ENCODE results near the gene DTNB.

DTNB gene

DNA sequence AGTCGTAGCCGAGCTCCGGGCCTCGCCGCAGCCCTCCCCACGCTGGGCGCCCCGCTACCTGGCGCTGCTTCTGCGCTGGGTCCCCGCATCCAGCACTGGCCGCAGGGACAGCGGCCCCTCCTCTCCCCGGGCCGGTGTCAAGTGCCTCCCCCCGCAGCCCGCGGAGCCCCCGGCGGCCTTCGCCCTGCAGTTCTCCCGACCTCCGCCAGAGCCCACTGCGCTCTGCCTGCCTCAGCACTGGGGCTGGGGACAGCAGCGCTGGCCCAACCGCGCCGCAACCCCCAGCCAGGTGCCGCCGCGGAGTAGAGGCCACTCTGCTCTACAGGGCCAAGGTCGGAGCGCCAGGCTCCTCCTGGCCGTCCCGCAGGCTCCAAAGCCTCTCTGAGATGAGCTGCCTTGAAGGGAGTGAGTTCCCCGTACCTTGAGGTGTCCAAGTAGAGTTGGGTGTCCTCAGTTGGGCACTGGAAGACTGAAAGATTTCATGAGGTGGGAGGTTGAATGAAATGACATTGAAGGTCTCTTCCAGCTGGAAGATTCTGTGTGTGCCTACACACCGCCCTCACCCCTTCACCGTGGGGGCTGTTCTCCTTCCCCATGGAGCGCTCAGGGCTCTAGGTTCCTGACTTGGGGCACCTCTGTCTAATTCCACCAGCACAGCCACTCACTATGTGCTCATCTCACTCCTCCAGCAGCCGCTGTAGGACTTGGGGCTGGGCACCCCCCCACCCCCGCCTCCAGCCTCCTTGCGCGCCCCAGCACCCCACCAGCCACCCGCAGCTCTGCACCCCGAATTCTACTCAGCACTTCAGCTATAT is 330.8 kb downstream of the DTNB start:
- POLR2A ChIA-PET = interaction anchor here (0.6 kb wide), 1 partner anchor 895 kb away, joined by 4 read pairs; no protein-coding TSS in a partner anchor
- peak overlapping the region; percentile 64 for H3K4me3 ChIP-seq (ENCODE audit: low read depth, low read length)
- CTCF ChIA-PET = interaction anchor here (0.6 to 2.0 kb wide), 11 partner anchors 8 to 256 kb away, joined by 3 to 16 read pairs (median 5); no protein-coding TSS in a partner anchor
- no peak for DNase-seq (ENCODE audit: low read depth, low spot score)
- TF ChIP-seq, protein P1, sequence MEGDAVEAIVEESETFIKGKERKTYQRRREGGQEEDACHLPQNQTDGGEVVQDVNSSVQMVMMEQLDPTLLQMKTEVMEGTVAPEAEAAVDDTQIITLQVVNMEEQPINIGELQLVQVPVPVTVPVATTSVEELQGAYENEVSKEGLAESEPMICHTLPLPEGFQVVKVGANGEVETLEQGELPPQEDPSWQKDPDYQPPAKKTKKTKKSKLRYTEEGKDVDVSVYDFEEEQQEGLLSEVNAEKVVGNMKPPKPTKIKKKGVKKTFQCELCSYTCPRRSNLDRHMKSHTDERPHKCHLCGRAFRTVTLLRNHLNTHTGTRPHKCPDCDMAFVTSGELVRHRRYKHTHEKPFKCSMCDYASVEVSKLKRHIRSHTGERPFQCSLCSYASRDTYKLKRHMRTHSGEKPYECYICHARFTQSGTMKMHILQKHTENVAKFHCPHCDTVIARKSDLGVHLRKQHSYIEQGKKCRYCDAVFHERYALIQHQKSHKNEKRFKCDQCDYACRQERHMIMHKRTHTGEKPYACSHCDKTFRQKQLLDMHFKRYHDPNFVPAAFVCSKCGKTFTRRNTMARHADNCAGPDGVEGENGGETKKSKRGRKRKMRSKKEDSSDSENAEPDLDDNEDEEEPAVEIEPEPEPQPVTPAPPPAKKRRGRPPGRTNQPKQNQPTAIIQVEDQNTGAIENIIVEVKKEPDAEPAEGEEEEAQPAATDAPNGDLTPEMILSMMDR (IDR thresholded peaks at IDR 0.05; ENCODE audit: insufficient read depth, low read length, missing control alignments) = peak; percentile 98

DNA sequence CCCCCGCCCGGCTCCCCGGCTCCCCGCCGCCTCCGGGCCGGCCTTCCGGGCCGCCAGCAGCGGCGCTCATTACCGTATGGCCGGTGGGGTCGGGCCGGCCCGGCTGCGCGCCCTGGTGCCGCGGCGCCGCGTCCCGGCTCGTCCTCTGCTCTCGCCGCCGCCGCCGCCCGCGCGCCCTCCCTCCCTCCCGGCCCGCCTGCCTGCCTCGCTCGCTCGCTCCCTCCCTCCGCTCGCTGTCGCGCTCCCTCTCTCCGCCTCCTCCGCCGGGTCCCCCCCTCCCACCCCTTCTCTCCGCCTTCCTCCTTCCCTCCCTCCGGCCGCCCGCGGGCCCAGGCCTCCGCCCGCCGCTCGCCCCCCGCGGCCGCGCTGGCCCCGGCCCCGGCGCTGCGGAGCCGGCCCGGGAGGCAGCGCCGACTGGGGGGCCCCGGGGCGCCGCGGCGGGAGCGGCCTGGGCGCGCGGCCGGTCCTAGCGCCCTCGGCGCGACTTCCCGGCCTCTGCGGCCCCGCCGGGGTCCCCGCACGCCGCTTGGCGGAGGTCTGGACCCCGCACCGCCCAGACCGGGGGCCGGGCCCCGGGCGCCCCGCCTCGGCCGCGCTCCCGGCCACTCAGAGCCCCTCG is 331.5 kb downstream of the DTNB start, which contains the start of gene DNMT3A:
Gene DNMT3A, minus strand, starts transcription at position 173 of the 619 bp plus-strand sequence. CDS start 27,941 bp downstream, outside the sequence.
- peak within 1 kb of the TSS; percentile 64 for H3K4me3 ChIP-seq (ENCODE audit: low read depth, low read length)
- POLR2A ChIA-PET = interaction anchor here (0.6 kb wide), 1 partner anchor 894 kb away, joined by 4 read pairs; no protein-coding TSS in a partner anchor
- CTCF ChIA-PET = interaction anchor here (0.6 to 2.0 kb wide), 9 partner anchors 8 to 256 kb away, joined by 3 to 16 read pairs (median 5); no protein-coding TSS in a partner anchor
- no peak for DNase-seq (ENCODE audit: low read depth, low spot score)
- TF ChIP-seq, protein P1 (IDR thresholded peaks at IDR 0.05; ENCODE audit: insufficient read depth, low read length, missing control alignments) = no peak

DNA sequence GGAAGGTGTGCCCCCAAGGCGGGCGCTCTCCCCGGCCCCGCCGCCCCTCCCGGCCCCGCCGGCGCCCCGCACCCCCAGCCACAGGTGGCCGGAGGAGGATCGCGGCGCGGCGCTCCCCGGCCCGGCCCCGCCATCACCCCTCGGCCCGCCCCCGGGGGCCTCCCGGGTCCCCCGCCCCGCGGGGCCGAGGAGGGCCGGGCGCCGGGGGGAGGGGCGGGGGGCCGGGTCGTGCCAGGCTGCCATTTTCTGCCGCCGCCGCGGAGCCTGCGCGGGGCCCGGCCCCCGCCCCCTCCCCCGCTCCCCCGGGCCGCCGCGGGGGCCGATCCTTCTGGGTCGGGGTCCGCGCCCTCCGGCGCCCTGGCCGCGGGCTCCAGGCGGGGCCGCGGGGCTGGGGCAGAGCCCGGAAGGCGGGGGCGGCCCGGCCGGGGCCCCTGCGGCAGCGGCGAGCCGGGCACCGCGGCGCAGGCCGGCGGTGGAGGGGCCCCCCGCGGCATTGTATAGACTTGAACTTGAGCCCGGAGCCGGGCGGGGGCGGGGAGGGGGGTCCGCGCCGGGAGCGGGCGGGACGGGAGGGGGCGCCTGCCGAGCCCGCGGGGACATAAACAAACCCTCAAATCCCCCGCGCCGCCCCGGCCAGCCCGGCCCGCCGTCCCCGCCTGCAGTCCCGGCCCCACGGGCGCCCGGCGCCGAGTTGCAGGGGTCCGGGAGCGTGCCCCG is 332.2 kb downstream of the DTNB start:
- POLR2A ChIA-PET = no interaction called here
- no peak for DNase-seq (ENCODE audit: low read depth, low spot score)
- TF ChIP-seq, protein P1 (IDR thresholded peaks at IDR 0.05; ENCODE audit: insufficient read depth, low read length, missing control alignments) = no peak
- CTCF ChIA-PET = no interaction called here
- peak overlapping the region; percentile 64 for H3K4me3 ChIP-seq (ENCODE audit: low read depth, low read length)

DNA sequence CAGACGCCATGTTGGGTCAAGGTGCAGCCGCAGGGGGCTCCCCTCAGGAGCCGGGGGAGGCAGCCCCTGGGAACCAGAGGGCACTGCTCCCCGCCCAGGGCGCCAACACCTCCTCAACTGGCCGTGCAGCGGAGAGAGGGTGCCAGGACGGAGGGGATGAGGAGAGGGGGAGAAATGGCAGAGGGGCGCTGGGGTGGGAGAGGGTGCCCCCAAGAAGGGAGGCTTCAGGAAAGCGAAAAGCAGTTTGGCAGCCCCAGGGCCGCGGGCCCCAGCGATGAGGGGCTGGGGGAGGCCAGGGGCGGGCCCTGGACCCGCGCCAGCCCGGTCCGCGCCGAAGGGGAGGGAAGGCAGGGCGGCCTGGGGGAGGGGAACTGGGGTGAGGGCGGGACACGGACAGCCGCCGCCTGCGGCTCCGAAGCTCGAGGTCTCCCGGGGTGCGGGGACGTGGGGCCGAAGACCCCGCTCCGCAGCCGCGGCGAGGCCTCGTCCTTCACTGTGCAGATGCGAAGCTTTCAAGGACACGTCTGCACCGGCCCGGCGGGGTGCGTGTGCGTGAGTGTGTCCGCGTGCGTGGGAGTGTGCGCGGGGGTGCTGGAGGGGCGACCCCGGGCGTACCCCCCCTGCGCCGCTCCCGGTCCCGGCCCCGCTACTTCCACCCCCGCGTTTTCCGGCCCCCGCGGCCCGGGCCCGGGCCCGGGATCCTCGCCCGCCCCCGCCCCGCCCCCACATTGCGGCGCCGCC is 333.0 kb downstream of the DTNB start:
- ChIA-PET POLR2A (interaction anchor here (0.7 kb wide), 1 partner anchor 29 kb away, joined by 3 read pairs; no protein-coding TSS in a partner anchor), CTCF (interaction anchor here (1.1 to 2.6 kb wide), 3 partner anchors 8 to 64 kb away, joined by 3 to 14 read pairs (median 4); no protein-coding TSS in a partner anchor)
- peak overlapping the region; percentile 64 for H3K4me3 ChIP-seq (ENCODE audit: low read depth, low read length)
- TF ChIP-seq, protein P1 (IDR thresholded peaks at IDR 0.05; ENCODE audit: insufficient read depth, low read length, missing control alignments) = no peak
- DNase-seq (ENCODE audit: low read depth, low spot score) = no peak

DNA sequence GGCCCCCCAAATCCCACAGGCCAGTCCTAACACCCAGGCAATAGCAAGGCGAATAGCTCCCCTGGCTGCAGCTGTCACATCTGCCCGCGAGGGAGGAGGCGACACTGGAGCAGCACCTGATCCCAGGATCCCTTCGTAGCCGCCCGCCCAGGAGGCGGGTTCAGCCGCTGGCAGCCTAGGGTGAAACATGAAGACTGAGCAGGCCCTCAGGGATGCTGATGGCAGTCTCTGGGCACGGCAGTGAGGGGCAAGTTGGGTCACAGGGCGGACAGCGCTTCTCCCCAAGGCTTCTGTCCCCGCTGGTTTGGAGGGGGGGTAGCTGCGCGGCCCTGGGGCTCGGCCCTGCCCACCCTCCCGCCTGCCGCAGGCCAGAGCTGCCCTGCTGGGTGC is 333.6 kb downstream of the DTNB start:
- CTCF ChIA-PET = interaction anchor here (1.1 to 2.6 kb wide), 3 partner anchors 9 to 63 kb away, joined by 3 to 14 read pairs (median 4); no protein-coding TSS in a partner anchor
- POLR2A ChIA-PET = interaction anchor here (0.7 kb wide), 1 partner anchor 28 kb away, joined by 3 read pairs; no protein-coding TSS in a partner anchor
- peak overlapping the region; percentile 64 for H3K4me3 ChIP-seq (ENCODE audit: low read depth, low read length)

More for the DNA sequence above, 333.6 kb downstream of the DTNB start:
- TF ChIP-seq, protein P1 (IDR thresholded peaks at IDR 0.05; ENCODE audit: insufficient read depth, low read length, missing control alignments) = no peak
- DNase-seq (ENCODE audit: low read depth, low spot score) = no peak

All from AG04449 (cell line).